Left ventricle myocardium superior (tissue), 1 donor: ENCODE measurements around the gene RNF7. TPM values are rescaled to one million over a fixed set of nuclear protein-coding genes. Genes with fewer than 3 reads are reported as not detected.
"Not testable (repeated sequence)": the region's sequence is repeated elsewhere in the genome, so short reads cannot be mapped to it uniquely, and the experiment has no call there.

Source experiments
- ATAC-seq: fragments of 200-7000 bp; cut with Tn5 transposase; one replicate; pipeline ENCODE4 v1.9.1; 2020; ENCODE audit warnings: mild to moderate bottlenecking, moderate library complexity
- DNase-seq: peaks from one replicate; pipeline ENCODE4 v3.0.0-alpha.2; 2020
- intact Hi-C: fragments of 100-400 bp; cut with micrococcal nuclease; formaldehyde crosslinking; loops from one replicate; pipeline ENCODE4 v1.11.0; 2022
- long read RNA-seq: library from polyadenylated mRNA; unstranded; transcript quantifications from one replicate; pipeline ENCODE4 v2.0.0, GENCODE V29; 2021
- total RNA-seq: library from RNA; stranded (reverse); fragmentation: NEBNext Ultra II Directional; extraction: Animal tissue kit (Norgen Biotek cat#: 25700); gene quantifications from one replicate; pipeline ENCODE4 v1.2.1, GENCODE V29; 2021
- donor health status: DM: no; HTN: yes; CAD: no; lungs with severe emphysema.

The RNF7 gene
- total RNA-seq: 85.0 TPM
- long read RNA-seq, transcript RNF7-201 (3 exons, 2,763 nt): major isoform, 105 of 115 reads
- long read RNA-seq, partial matches to known transcripts: 4 of 115 reads
- long read RNA-seq, other reads (novel, unspliced or antisense): 1 of 115 reads

DNA sequence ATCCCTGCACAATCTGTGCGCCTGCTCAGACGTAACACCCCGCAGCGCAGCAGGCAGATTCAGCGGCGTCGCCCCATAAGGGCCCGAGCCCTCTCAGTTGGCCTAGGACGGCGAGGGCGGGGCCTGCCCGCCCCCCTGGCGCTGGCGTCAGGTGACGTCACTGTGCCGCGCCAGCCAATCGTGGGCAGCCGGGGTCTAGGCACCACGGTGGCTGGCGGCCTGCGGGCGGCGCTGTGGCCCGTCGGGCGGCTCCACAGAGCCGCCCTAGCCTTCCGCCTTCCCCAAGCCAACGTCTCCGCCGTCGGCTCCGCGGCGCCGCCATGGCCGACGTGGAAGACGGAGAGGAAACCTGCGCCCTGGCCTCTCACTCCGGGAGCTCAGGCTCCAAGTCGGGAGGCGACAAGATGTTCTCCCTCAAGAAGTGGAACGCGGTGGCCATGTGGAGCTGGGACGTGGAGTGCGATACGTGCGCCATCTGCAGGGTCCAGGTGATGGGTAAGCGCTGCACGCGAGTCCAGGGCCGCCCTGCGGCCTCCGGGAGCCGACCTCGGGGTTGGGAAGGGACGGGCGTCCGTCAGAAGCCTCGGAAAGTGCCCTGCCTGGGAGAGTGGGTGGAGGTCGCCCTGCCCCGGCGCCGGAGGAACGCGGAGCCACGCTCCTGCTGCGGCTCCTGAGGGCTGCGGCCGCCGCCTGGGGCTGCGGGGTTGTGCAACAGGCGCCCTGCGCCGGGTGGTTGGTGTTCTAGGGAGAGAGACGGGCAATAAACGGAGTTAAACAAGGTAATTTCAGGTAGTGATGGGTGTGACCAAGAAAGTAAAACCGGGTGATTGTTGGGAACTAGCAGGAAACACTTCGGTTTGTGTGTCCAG, at the start of gene RNF7:
Gene RNF7 (plus strand): TSS at position 277 of the 869 bp plus-strand sequence. CDS start 44 bp downstream, at position 321.
- intact Hi-C loops: loop anchor here (5.0 kb wide), 1 partner anchor 139 kb away; the partner anchor contains the start of gene ATP1B3
- ATAC-seq: peak; percentile 98
- peak; percentile 98 for DNase-seq

DNA sequence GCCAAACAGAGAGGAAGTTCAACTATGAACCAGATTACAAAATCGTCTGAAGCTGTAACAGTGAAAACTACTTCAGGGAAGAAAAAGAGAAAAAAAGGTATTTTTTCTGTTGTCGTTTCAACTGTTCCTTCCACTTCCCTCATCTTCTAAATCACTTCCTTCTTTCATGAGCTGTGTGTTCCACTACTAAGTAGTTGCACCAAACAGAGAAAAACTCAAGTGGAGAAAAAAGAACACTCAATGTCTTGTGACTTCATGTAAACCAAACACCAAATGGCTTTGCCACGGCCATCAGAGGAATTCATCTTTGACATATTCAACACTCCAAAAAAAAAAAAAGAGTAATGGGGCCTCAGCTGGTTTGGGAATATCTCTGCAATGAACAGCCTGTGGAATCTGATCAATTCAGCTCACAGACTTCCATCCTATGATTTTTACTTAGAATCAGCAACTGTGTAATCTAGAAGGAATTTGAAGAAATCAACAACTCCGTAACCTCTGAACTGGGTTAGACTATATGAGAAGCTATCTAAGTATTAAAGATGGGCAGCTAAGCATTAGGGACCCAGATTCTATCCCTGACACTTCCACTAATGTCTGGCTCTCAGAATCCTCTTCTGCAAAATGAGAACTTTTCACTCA, 47.5 kb upstream of the RNF7 start:
- intact Hi-C loops: no loop called here
- no peak for DNase-seq
- peak; percentile 11 for ATAC-seq

DNA sequence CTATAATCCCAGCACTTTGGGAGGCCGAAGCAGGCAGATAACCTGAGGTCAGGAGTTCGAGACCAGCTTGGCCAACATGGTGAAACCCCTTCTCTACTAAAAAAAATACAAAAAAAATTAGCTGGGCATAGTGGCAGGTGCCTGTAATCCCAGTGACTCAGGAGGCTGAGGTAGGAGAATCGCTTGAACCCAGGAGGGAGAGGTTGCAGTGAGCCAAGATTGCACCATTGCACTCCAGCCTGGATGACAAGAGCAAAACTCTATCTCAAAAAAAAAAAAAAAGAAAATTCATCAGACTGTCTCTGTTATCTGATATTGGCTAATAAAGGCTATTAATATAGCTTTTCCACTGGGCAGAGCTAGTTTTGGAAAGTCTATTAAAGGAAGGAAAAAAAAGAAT, 46.6 kb upstream of the RNF7 start:
- ATAC-seq: not testable (repeated sequence)

DNA sequence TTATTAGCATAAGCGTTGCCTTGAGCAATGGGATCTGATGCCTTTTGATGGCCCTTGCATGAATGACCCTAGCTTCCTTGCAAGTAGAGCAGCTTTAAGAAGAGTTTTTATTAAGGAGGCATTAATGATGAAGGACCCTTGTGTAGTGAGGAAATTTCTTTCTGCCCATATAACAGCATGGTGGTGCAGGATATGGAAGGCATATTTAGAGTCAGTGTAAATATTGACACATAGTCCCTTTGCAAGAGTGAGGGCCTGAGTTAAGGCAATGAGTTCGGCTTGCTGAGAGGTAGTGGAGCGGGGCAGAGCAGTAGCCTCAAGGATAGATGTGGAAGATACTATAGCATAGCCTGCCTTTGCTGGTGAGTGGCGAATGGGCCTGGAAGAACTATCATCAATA, 45.1 kb upstream of the RNF7 start:
- intact Hi-C loops, ATAC-seq, DNase-seq: not testable (repeated sequence)

More for the DNA sequence above, 46.6 kb upstream of the RNF7 start:
- DNase-seq, intact Hi-C loops: not testable (repeated sequence)

DNA sequence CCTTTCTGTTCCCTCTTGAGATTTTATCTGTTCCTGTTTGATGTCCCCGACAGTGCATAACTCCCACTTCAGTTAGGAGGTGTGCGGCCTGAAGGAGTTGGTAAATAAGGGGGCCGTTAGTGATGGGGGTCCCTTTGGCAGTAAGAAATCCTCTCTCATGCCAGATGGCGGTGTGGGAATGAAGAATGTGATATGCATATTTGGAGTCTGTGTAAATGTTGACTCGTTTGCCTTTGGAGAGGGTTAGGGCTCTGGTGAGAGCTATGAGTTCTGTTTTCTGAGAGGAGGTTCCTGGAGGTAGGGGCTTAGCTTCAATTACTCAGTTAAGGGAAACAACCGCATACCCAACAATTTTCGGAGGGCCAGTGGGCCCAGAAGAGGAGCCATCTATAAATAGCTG, 38.8 kb upstream of the RNF7 start:
- intact Hi-C loops: no loop called here
- ATAC-seq (no peak), DNase-seq (no peak)

DNA sequence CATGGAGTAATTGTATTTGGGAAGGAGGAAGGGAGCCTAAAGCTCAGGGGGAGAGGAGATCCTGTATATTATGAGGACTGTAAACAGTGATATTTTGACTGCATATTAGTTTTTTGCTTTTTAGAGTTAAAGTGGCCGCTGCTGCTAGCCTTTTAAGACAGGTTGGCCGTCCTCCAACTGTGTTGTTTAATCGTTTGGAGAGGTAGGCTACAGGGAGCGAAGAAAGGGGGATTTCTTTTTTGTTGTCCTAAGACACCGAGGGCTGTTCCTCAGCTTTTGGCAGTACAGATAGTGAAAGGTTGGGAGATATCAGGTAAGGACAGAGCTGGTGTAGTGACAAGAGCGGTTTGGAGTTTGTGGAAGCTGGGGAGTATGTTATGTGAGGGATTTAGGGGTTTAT, 38.2 kb upstream of the RNF7 start:
- intact Hi-C loops: no loop called here
- DNase-seq (no peak), ATAC-seq (no peak)

DNA sequence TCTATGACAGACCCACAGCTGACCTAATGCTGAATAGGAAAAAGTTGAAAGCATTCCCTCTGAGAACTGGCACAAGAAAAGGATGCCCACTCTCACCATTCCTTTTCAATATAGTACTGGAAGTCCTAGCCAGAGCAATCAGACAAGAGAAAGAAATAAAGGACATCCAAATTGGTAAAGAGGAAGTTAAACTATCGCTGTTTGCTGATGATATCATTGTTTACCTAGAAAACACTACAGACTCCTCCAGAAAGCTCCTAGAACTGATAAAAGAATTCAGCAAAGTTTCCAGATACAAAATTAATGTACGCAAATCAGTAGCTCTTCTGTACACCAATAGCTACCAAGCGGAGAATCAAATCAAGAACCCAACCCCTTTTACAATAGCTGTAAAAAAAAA, 34.7 kb upstream of the RNF7 start:
- intact Hi-C loops, ATAC-seq, DNase-seq: not testable (repeated sequence)

DNA sequence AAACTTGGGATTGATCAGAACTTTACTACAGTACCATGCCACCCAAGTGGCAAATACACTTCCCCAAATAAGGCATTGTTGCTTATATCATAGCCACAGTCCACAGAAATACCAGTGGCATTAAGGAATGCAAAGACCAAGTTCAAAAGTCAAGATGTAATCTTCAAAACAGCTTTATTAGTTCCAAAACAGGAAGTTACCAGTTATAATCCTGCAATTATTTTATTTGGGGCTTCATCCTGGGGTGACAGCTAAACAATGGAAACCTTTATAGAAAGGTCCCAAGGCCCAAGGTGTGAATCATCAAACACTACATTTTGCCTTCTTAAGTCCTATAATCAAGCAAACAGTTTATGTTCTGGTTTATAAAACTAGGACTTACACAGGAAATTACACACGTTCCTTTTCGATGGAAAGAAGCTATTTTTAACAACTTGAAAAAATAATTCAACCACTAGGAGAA, 30.3 kb upstream of the RNF7 start:
- DNase-seq (no peak), ATAC-seq (no peak)

DNA sequence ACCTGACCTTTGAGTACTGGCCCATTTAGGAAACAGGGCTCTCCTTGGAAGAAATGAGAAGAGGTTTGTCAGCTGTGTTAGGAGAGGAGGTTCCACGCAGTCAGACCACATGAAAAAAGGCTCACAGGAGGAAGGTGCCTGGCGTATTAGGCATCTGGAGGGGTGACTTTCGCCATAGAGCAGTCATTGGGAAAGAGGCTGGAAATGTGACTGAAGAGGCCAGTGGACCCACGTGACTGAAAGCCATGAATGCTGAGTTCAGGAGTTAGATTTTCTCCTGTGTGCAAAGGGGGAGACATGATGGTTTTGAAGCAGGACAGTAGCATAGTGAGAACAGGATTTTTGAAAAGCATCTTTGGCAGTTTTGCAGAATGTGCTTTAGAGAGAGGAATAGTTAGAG, 29.7 kb upstream of the RNF7 start:
- ATAC-seq: no peak
- no peak for DNase-seq
- intact Hi-C loops: no loop called here

More for the DNA sequence above, 30.3 kb upstream of the RNF7 start:
- intact Hi-C loops: no loop called here

DNA sequence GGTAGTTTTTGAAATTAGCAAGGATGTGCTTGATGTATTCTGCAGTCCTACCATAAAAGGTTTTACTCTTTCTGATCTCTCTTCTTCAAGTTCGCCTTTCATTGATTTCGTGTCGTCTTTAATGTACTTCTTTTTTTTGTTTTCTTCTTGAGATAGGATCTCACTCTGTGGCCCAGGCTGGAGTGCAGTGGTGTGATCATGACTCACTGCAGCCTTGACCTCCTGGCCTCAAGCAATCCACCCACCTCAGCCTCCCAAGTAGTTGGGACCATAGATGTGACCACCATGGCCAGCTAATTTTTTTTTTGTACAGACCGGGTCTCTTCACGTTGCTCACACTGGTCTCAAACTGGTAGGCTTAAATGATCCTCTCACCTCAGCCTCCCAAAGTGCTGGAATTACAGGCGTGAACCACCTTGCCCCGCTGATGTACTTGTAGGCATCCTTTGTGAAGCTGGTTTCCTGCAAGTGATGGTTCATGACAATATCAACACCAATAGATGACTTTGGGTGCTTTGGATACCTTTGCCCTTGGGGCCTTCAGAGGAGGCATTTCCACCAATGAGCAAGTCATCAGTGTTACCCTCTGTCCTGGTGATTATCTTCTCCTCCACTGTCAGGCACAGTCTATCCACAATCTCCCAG, 28.9 kb upstream of the RNF7 start:
- DNase-seq (no peak), ATAC-seq (no peak)
- intact Hi-C loops: no loop called here

DNA sequence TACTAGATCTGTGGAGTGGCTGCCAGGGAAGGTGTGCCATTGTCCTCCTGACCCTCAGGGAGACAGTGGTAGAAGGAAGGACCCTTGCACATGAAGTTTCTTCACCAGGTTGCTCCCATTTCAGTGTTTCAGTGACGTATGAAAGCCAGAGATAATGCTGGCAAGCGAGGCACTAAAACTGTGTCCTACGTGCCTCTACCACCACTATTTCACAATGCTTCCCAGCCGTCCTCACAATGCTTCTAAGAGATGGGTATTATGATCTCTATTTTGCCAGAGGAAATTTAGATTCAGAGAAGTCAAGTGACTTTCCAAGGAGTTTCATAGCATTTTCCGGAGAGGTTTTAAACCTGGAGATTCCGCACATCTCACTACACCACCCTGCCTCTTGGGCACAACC, 28.0 kb upstream of the RNF7 start:
- no peak for ATAC-seq
- DNase-seq: no peak
- intact Hi-C loops: no loop called here

DNA sequence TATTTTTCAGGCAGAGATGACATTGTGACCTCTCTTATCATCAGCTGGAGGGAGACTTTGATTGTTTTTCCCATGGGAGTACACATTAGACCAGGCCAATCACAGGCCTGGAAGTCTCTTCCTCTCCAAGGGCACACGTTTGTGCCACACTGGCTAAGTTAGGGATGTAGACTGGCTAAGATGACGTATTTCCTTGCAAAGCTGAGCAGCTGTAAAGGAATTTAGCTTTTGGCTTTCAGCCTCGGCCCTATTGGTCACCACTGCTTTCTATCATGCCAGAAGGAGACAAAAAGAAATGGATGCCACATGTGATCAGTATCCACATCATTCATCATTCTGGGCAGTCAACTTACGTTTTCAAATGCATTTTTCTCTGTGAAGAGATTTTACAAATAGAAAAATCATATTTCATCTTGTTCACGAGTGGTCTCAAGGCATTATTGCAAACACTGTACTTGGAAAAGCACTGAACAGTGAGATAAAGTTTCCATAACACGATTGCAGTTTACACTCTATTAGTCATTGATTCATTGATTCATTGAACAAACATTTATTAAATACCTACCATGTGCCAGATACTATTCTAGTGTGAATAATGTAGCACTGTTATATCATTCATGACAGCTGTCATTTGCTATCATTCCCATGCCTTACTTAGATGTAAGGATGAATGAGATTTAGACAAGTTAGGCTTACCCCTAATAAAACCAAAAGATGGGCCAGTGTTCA, 27.0 kb upstream of the RNF7 start:
- DNase-seq (no peak), ATAC-seq (no peak)
- intact Hi-C loops: no loop called here

DNA sequence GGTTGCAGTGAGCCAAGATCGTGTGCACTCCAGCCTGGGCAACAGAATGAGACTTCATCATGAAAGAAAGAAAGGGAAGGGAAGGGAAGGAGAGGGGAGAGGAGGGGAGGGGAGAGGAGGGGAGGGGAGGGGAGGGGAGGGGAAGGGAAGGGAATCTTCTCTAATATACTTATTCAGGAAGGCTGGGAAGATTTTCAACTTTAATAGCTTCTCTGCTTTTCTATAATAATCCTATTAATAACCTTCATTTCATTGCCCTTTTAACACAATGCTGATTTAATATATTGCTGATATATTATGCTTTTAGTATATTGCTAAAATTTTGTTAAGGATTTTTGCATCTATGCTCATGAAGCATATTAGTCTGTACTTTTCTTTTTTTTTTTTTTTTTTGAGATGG, 23.4 kb upstream of the RNF7 start:
- intact Hi-C loops: no loop called here
- ATAC-seq (no peak), DNase-seq (no peak)

DNA sequence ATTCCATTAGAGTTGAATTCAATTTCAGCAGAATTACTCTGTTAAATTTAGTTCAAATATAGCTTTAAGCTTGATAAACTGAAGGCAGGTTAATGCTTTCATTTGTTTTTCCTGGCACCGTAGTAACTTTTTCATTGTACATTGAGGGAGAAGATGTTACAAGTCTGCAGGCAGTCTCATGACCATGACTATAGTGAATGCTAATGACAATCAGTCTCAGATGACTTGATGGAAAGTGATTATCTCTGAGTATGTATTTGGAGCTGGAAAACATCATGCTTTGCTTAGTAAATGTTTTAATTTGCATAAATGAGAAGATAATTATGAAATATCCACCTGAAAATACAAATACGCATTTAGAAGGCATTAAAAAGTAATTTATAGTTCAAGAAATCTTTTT, 16.0 kb upstream of the RNF7 start:
- intact Hi-C loops: no loop called here
- no peak for DNase-seq
- no peak for ATAC-seq

DNA sequence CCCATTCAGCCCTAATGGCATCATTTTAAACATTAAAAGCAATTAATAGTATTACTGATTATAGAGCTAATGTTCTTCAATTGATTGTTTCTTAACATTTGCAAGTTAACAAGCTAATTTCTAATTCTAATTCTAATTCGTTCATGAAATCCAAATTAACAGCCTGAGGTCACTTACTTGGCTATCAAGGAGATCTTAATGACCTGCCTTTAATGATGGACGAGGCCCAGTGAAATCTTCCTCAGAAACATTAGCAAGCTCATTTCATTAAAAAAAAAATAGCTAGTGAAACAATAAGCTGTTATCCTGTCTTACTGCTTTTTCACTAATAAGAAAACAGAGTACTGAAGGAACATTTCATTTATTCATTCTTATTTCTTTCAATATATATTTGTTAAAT, 15.4 kb upstream of the RNF7 start:
- no peak for ATAC-seq
- intact Hi-C loops: no loop called here
- no peak for DNase-seq

DNA sequence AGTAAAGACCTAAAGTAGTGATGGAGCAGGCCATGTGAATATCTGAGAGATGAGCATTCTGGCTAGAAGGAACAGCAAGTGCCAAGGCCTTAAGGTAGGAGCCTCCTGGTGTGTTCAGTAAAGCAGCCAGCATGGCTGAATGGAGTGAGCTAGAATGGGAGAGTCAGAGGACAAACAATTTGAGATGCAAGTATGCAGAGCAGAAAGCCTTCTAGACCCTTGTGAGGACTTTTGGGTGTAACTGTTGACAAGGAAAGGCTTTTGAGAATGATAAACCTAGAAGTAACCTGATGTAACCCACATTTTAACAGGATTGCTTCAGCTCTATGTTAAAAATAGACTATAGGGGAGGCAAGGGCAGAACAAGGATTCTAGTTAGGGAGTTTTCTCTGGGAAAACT, 14.8 kb upstream of the RNF7 start:
- no peak for ATAC-seq
- no peak for DNase-seq
- intact Hi-C loops: no loop called here

DNA sequence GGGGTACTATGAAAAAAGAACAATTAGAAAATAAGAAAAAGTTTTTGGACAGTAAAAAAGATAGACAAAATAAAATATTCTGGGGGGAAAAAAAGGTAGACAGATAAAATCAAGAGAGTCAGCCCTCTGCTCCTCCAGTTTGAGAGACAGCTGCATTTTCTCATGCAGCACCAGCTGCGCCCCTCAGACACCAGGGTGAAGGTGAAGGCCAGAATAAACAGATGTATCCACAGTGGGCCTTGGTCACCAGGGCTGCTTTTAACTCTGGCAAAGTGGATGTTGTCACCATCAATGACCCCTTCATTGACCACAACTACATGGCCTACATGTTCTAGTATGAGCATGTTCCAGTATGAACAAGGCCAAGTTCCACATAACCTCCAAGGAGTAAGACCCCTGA, 13.9 kb upstream of the RNF7 start:
- ATAC-seq (no peak), DNase-seq (no peak)
- intact Hi-C loops: no loop called here

DNA sequence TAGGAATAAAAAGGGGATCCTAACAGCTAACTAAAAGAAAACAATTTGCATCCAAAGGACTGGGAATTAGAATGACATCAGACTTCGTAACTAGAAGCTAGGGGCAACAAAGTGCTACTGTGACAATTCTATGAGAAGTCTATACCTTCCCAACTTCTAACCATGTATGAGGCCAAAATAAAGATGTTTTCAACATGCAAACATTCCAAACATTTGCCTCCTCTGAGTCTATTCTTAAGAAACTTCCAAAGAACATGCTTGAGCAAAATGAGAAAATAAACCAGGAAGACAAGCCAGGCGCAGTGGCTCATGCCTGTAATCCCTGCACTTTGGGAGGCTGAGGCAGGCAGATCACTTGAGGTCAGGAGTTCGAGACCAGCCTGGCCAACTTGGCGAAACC, 13.1 kb upstream of the RNF7 start:
- no peak for DNase-seq
- ATAC-seq: no peak
- intact Hi-C loops: no loop called here

DNA sequence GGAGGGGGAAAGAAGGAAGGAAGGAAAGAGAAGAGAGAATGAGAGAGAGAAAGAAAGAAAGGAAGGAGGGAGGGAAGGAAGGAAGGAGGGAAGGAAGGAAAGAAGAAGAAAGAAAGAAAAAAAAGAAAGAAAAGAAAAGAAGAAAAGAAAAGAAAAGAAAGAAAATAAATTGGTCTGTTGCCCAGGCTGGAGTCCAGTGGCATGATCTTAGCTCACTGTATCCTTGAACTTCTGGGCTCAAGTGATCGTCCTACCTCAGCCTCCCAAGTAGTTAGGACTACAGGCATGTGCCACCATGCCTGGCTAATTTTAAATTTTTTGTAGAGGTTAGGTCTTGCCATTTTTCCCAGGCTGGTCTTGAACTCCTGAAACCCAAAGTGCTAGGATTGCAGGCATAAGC, 11.6 kb upstream of the RNF7 start:
- ATAC-seq (no peak), DNase-seq (no peak)
- intact Hi-C loops: no loop called here
